Adrenal gland (tissue), 12 donors: Measurements from ENCODE around the gene IGFBP4. TPM values are rescaled to one million over a fixed set of nuclear protein-coding genes. Genes with fewer than 3 reads are reported as not detected.

Experiments
- polyA plus RNA-seq, 3 donors: library from polyadenylated mRNA; stranded (reverse); fragments of 200-250 nt in 2 of 3; fragments of 350-450 nt in 1 of 3; fragmentation: Illumina TruSeq in 1 of 3; extraction: RNeasy Lipid Tissue Mini Kit (QIAGEN cat#74804) in 1 of 3; gene quantifications; one replicate each; pipeline ENCODE4 v1.2.3, GENCODE V29; 2013 to 2014
- total RNA-seq, 9 donors: library from RNA; depleted of rRNA in 4 of 9; stranded (reverse); fragments of >200 nt in 4 of 9; fragments of 120-200 nt in 1 of 9; fragmentation: NEBNext Ultra II Directional in 1 of 9; extraction: Animal tissue kit (Norgen Biotek cat#: 25700) in 1 of 9; gene quantifications; one replicate each; pipeline versions ENCODE4 v1.1.0 to v1.2.4, GENCODE V29; 2013 to 2023
- donor health status: healthy with polysubstance abuse.
- donor health status: Bipolar disorder and iron deficiency.
- donor health status: DM: yes; HTN: yes; CAD: no.
- donor health status: DM: no; HTN: no; CAD: no.
- donor health status: DM: no; HTN: no; CAD: no.
- donor health status: DM: yes; HTN: yes; CAD: no.

The IGFBP4 gene
- total and polyA plus RNA-seq, 12 donors, result 21.4 to 458 (median 256) TPM

Other genes starting within 250 kb of the IGFBP4 start
- 10 to 100 TPM in 7 of 9 donors, 1 to 10 TPM in 2; 5.2 to 30.2 (median 17.4) TPM for gene WIPF2, start 224.1 kb upstream of the IGFBP4 start, total RNA-seq
- 10 to 100 TPM in 2 of 3 donors, 1 to 10 TPM in 1; 5.7 to 17.8 (median 13.0) TPM for gene WIPF2, start 224.1 kb upstream of the IGFBP4 start, polyA plus RNA-seq
- 10 to 100 TPM in 2 of 9 donors, 1 to 10 TPM in 6, under 1 TPM in 1; 0.69 to 12.1 (median 2.7) TPM for gene CDC6, start 155.6 kb upstream of the IGFBP4 start, total RNA-seq
- gene CDC6, start 155.6 kb upstream of the IGFBP4 start, polyA plus RNA-seq, result 10 to 100 TPM in 1 of 3 donors, 1 to 10 TPM in 2; 1.0 to 31.3 (median 1.0) TPM
- 10 to 100 TPM in 8 of 9 donors, 1 to 10 TPM in 1; 4.7 to 51.8 (median 33.0) TPM for gene RARA, start 134.3 kb upstream of the IGFBP4 start, total RNA-seq
- gene RARA, start 134.3 kb upstream of the IGFBP4 start, polyA plus RNA-seq, result 10 to 100 TPM; 12.7 to 58.2 (median 26.8) TPM
- 1 to 10 TPM in 8 of 9 donors, under 1 TPM in 1; 0.44 to 8.7 (median 1.9) TPM for gene GJD3, start 78.7 kb upstream of the IGFBP4 start, total RNA-seq
- not detected for gene GJD3, start 78.7 kb upstream of the IGFBP4 start, polyA plus RNA-seq
- 10 to 100 TPM in 1 of 9 donors, 1 to 10 TPM in 8; 1.9 to 51.1 (median 4.0) TPM for gene TOP2A, start 25.6 kb upstream of the IGFBP4 start, total RNA-seq
- 1 to 10 TPM in 2 of 3 donors, under 1 TPM in 1; 0.32 to 3.9 (median 1.2) TPM for gene TOP2A, start 25.6 kb upstream of the IGFBP4 start, polyA plus RNA-seq
- gene TNS4, start 58.2 kb downstream of the IGFBP4 start, total RNA-seq, result under 1 TPM in 3 of 9 donors, not detected in 6; 0.11 to 0.32 (median 0.14) TPM
- under 1 TPM in 2 of 3 donors, not detected in 1; 0.07 to 0.08 TPM for gene TNS4, start 58.2 kb downstream of the IGFBP4 start, polyA plus RNA-seq
- 1 to 10 TPM in 1 of 9 donors, under 1 TPM in 6, not detected in 2; 0.06 to 1.0 (median 0.44) TPM for gene CCR7, start 122.0 kb downstream of the IGFBP4 start, total RNA-seq
- gene CCR7, start 122.0 kb downstream of the IGFBP4 start, polyA plus RNA-seq, result under 1 TPM; 0.11 to 0.40 (median 0.30) TPM
- 10 to 100 TPM; 55.5 to 97.3 (median 75.1) TPM for gene SMARCE1, start 204.4 kb downstream of the IGFBP4 start, total RNA-seq
- 100 to 1,000 TPM in 1 of 3 donors, 10 to 100 TPM in 2; 60.9 to 128 (median 93.4) TPM for gene SMARCE1, start 204.4 kb downstream of the IGFBP4 start, polyA plus RNA-seq
- gene KRT222, start 221.7 kb downstream of the IGFBP4 start, total RNA-seq, result 10 to 100 TPM in 1 of 9 donors, 1 to 10 TPM in 6, under 1 TPM in 2; 0.69 to 10.7 (median 3.1) TPM
- gene KRT222, start 221.7 kb downstream of the IGFBP4 start, polyA plus RNA-seq, result 1 to 10 TPM; 2.8 to 9.3 (median 5.9) TPM